ENCODE measurements around the gene ZNF329. TPM values are rescaled to one million over a fixed set of nuclear protein-coding genes. Genes with fewer than 3 reads are reported as not detected.

ZNF329 gene
- total RNA-seq, 1 donor from 2014 or later, result 11.1 TPM

GRCh38 chr19:58154679-58155648 is 4.4 kb upstream of the ZNF329 start:
- H4K20me1 ChIP-seq (ENCODE audit: insufficient read depth, low read length), result no peaks in the 10 kb centered on the region
- FAIRE-seq, result no peak

GRCh38 chr19:58154287-58154678 is 3.7 kb upstream of the ZNF329 start:
- FAIRE-seq, result no peak
- peaks cover 5% of the 10 kb centered on the region for H3K9me3 ChIP-seq (ENCODE audit: insufficient read depth, low read depth, low read length)
- peak overlapping the region; percentile 91 for H3K4me2 ChIP-seq (ENCODE audit: low read length)

More at GRCh38 chr19:58154679-58155648, 4.4 kb upstream of the ZNF329 start:
- peak; percentile 86 for DNase-seq (ENCODE audit: low read depth)
- Mint-ChIP-seq H3K27me3 (ENCODE audit: low read depth, unreplicated experiment) (no peaks in the 10 kb centered on the region), H3K36me3 (ENCODE audit: low read depth, unreplicated experiment) (peaks cover 7% of the 10 kb centered on the region), H3K4me3 (ENCODE audit: unreplicated experiment) (peak overlapping the region; percentile 95), H3K9me3 (ENCODE audit: unreplicated experiment) (peaks cover 39% of the 10 kb centered on the region), H3K4me1 (ENCODE audit: low read depth, unreplicated experiment) (peaks cover 2% of the 10 kb centered on the region), H3K27ac (ENCODE audit: unreplicated experiment) (peak overlapping the region; percentile 94)
- Histone ChIP-seq H3K9ac (ENCODE audit: low read length) (peak overlapping the region; percentile 83), H2AFZ (ENCODE audit: low read depth, low read length) (peak overlapping the region; percentile 93), H3K27me3 (ENCODE audit: insufficient read depth, low read length) (no peaks in the 10 kb centered on the region), H3K9me3 (ENCODE audit: insufficient read depth, low read depth, low read length) (peaks cover 5% of the 10 kb centered on the region), H3K27ac (ENCODE audit: low read depth, low read length) (peak overlapping the region; percentile 65), H3K4me1 (ENCODE audit: insufficient read depth, low read length) (peaks cover 3% of the 10 kb centered on the region), H3K79me2 (ENCODE audit: insufficient read depth, low read length) (peaks cover 7% of the 10 kb centered on the region), H3K36me3 (ENCODE audit: insufficient read depth, low read length) (no peaks in the 10 kb centered on the region), H3K4me3 (ENCODE audit: insufficient read depth, low read depth, low read length) (peak overlapping the region; percentile 89), H3K4me2 (ENCODE audit: low read length) (peak overlapping the region; percentile 91)
- no peak for TF ChIP-seq EZH2 (IDR thresholded peaks at IDR 0.05; ENCODE audit: insufficient read depth, low read length)
- TF ChIP-seq CTCF (IDR thresholded peaks at IDR 0.05; ENCODE audit: insufficient read depth, low read depth, low read length), result peak; percentile 72

More at GRCh38 chr19:58154287-58154678, 3.7 kb upstream of the ZNF329 start:
- Histone ChIP-seq H3K27me3 (ENCODE audit: insufficient read depth, low read length) (no peaks in the 10 kb centered on the region), H3K36me3 (ENCODE audit: insufficient read depth, low read length) (no peaks in the 10 kb centered on the region), H3K4me1 (ENCODE audit: insufficient read depth, low read length) (peaks cover 3% of the 10 kb centered on the region), H3K79me2 (ENCODE audit: insufficient read depth, low read length) (peaks cover 14% of the 10 kb centered on the region), H3K27ac (ENCODE audit: low read depth, low read length) (peak overlapping the region; percentile 65), H2AFZ (ENCODE audit: low read depth, low read length) (peak overlapping the region; percentile 93), H4K20me1 (ENCODE audit: insufficient read depth, low read length) (no peaks in the 10 kb centered on the region), H3K4me3 (ENCODE audit: insufficient read depth, low read depth, low read length) (peak overlapping the region; percentile 89), H3K9ac (ENCODE audit: low read length) (peak overlapping the region; percentile 83)
- peaks cover 4% of the 10 kb centered on the region for H3K4me1 Mint-ChIP-seq (ENCODE audit: low read depth, unreplicated experiment)
- peak overlapping the region; percentile 95 for H3K4me3 Mint-ChIP-seq (ENCODE audit: unreplicated experiment)
- H3K36me3 Mint-ChIP-seq (ENCODE audit: low read depth, unreplicated experiment), result peaks cover 10% of the 10 kb centered on the region
- peaks cover 41% of the 10 kb centered on the region for H3K9me3 Mint-ChIP-seq (ENCODE audit: unreplicated experiment)
- peak; percentile 42 for DNase-seq (ENCODE audit: low read depth)
- peak overlapping the region; percentile 94 for H3K27ac Mint-ChIP-seq (ENCODE audit: unreplicated experiment)
- TF ChIP-seq CTCF (IDR thresholded peaks at IDR 0.05; ENCODE audit: insufficient read depth, low read depth, low read length) (no peak), EZH2 (IDR thresholded peaks at IDR 0.05; ENCODE audit: insufficient read depth, low read length) (no peak)
- no peaks in the 10 kb centered on the region for H3K27me3 Mint-ChIP-seq (ENCODE audit: low read depth, unreplicated experiment)
